BJ (cell line): ENCODE results near the gene SPNS3. TPM values are rescaled to one million over a fixed set of nuclear protein-coding genes. Genes with fewer than 3 reads are reported as not detected.

Experiments
- CTCF ChIA-PET: fragments of 350-600 bp; formaldehyde crosslinking; extraction: SDS; loops from one replicate; lab custom pipeline; 2021; ENCODE audit warnings: antibody characterized with exemption, inconsistent platforms; lab: Yijun Ruan, JAX
- POLR2A ChIA-PET: fragments of 300-600 bp; sonication (Branson Sonifier 250); formaldehyde crosslinking; extraction: SDS; loops from one replicate; lab custom pipeline; 2021; ENCODE audit warnings: antibody characterized with exemption; lab: Charles Lee
- DNase-seq: peaks from one replicate; pipeline ENCODE4 v3.0.0-alpha.2; 2011; ENCODE audit warnings: low read depth
- H3K27me3 ChIP-seq: 2 replicates; pipeline ENCODE4 v1.6.0; 2011; ENCODE audit warnings: low read length; ENCODE audit not compliant: control insufficient read depth, insufficient read depth
- H3K36me3 ChIP-seq: 2 replicates; pipeline ENCODE4 v1.5.1; 2011; ENCODE audit warnings: low read length; ENCODE audit not compliant: control insufficient read depth, insufficient read depth
- H3K4me3 ChIP-seq: 2 replicates; pipeline ENCODE4 v1.5.1; 2011; ENCODE audit warnings: low read depth, mild to moderate bottlenecking, control low read depth, low read length
- polyA plus RNA-seq: library from polyadenylated mRNA; depleted of rRNA; stranded (reverse); fragments of >200 nt; gene quantifications from 2 replicates; pipeline ENCODE4 v1.2.3, GENCODE V29; 2011
- TF ChIP-seq, protein P1 (sequence below): IDR thresholded peaks from 2 replicates; pipeline ENCODE4 v1.5.1; 2011; ENCODE audit warnings: low read depth, mild to moderate bottlenecking, control low read depth, inconsistent platforms, low read length, moderate library complexity; ENCODE audit not compliant: insufficient read depth

The SPNS3 gene
- polyA plus RNA-seq, 1 experiment, result not detected

DNA sequence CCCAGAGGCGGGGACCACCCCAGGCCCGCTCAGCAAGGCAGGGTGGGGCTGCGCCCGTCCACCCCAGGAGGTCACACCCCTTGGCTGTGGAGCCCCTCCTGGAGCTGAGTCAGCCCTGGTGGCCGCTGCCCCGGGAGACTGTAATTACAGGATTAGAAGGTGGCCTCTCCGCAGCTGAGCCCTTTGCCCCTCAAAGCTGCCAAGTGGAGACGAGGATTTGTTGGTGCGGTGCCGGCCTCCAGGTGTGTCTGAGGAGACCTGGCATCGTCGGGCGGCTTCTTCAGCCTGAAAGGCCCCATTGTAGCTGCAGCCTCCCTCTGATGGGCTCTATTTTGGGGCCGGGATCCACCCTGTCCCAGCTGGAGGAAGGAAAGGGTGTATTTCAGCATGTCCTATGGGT is 42.3 kb downstream of the SPNS3 start:
- Histone ChIP-seq H3K27me3 (peaks cover 17% of the 10 kb centered on the region), H3K36me3 (no peaks in the 10 kb centered on the region), H3K4me3 (no peak overlapping the region)
- TF ChIP-seq, protein P1, sequence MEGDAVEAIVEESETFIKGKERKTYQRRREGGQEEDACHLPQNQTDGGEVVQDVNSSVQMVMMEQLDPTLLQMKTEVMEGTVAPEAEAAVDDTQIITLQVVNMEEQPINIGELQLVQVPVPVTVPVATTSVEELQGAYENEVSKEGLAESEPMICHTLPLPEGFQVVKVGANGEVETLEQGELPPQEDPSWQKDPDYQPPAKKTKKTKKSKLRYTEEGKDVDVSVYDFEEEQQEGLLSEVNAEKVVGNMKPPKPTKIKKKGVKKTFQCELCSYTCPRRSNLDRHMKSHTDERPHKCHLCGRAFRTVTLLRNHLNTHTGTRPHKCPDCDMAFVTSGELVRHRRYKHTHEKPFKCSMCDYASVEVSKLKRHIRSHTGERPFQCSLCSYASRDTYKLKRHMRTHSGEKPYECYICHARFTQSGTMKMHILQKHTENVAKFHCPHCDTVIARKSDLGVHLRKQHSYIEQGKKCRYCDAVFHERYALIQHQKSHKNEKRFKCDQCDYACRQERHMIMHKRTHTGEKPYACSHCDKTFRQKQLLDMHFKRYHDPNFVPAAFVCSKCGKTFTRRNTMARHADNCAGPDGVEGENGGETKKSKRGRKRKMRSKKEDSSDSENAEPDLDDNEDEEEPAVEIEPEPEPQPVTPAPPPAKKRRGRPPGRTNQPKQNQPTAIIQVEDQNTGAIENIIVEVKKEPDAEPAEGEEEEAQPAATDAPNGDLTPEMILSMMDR, result no peak
- DNase-seq, result no peak
- POLR2A ChIA-PET, result interaction anchor here (0.5 kb wide), 1 partner anchor 12 kb away, joined by 3 read pairs; no protein-coding TSS in a partner anchor
- CTCF ChIA-PET, result no interaction called here

DNA sequence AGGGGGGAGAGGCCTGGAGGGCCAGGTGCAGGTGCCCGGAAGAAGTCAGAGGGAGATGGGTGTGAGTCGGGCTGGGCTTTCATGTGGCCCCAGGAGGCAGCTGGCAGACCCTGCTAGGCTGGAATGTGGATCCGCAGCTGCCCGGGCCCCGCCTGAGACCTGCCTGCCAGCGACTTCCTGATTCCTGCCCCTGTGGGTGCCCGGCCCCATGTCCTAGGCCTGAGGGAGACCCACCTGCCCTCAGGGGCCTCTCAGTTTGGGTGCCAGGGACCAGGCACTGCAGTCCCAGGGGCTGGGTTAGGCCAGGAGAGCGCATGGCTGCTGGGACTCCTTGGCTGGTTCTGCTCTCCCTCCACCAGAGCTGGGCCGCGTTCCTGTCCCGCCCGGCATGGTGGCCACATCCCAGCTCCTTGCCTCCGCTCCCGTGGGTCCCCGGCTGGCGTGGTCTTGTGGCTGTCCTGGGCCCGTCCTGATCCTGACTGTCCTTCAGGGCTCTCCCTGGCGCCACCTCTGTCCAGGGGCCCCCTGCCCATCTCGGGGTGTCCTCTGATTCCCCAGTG is 42.9 kb downstream of the SPNS3 start:
- H3K27me3 ChIP-seq, result peaks cover 18% of the 10 kb centered on the region
- POLR2A ChIA-PET, result no interaction called here
- no peaks in the 10 kb centered on the region for H3K36me3 ChIP-seq
- TF ChIP-seq, protein P1, result no peak
- H3K4me3 ChIP-seq, result no peak overlapping the region
- CTCF ChIA-PET, result no interaction called here
- DNase-seq, result no peak

- Histone ChIP-seq H3K36me3 (no peaks in the 10 kb centered on the region), H3K4me3 (no peak overlapping the region), H3K27me3 (peaks cover 15% of the 10 kb centered on the region)
- DNase-seq, result no peak
- TF ChIP-seq, protein P1, result no peak
- CTCF ChIA-PET, result no interaction called here
- POLR2A ChIA-PET, result no interaction called here
Measured at GRCh38 chr17:4477255-4477791, 43.6 kb downstream of the SPNS3 start.

GRCh38 chr17:4478318-4478830 is 44.6 kb downstream of the SPNS3 start:
- no peak overlapping the region for H3K4me3 ChIP-seq
- TF ChIP-seq, protein P1, result no peak
- ChIA-PET CTCF (no interaction called here), POLR2A (no interaction called here)
- peaks cover 16% of the 10 kb centered on the region for H3K27me3 ChIP-seq
- no peaks in the 10 kb centered on the region for H3K36me3 ChIP-seq
- DNase-seq, result no peak

DNA sequence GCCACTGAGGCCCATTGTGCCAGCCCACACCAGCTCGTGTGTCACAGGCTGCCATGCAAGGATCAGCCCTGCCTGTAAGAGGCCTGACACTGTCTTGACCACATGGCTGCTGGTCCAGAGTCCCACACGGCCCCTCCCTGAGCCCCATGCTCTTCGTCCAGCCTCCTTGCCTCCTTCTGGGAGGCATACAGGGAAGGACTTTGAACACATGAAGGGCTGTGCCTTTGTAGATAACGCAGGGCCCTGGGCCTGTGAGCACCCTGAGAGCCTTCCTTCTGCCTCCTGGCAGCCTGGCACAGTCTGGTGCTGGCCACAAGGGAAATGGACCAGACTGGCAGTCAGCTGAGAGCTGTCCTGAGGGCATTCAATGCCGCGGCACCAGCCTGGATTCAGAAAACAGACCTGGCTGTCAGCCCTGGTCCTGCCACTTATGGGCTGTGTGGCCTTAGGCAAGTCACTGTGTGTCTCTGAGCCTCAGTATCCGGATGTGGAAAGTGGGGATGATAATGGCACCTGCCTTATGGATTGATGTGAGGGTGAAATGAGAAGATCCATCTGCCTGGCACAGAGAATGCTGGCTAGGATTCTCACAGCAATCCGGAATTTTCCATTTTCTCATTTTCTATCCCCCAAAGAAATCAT is 45.7 kb downstream of the SPNS3 start:
- H3K4me3 ChIP-seq, result no peak overlapping the region
- no peaks in the 10 kb centered on the region for H3K36me3 ChIP-seq
- DNase-seq, result no peak
- ChIA-PET CTCF (no interaction called here), POLR2A (no interaction called here)
- peaks cover 14% of the 10 kb centered on the region; the same call in 1 of the 2 replicates for H3K27me3 ChIP-seq
- TF ChIP-seq, protein P1, result no peak
